Adipocyte (in vitro differentiated cells): Measurements from ENCODE around the gene MYPOP.
"Not testable (repeated sequence)": the region's sequence is repeated elsewhere in the genome, so short reads cannot be mapped to it uniquely, and the experiment has no call there.

Source experiments
- DNase-seq: peaks from one replicate; pipeline ENCODE4 v3.0.0-alpha.2; 2015; ENCODE audit warnings: low read depth
- H3K27me3 ChIP-seq: replicated peaks from 2 replicates; pipeline ENCODE4 v1.7.0; 2013; ENCODE audit warnings: mild to moderate bottlenecking, low read length, moderate library complexity; ENCODE audit not compliant: control insufficient read depth, insufficient read depth
- H3K36me3 ChIP-seq: 2 replicates; pipeline ENCODE4 v1.7.0; 2013; ENCODE audit warnings: low read length, mild to moderate bottlenecking, moderate library complexity; ENCODE audit not compliant: control insufficient read depth, insufficient read depth, severe bottlenecking
- H3K4me1 ChIP-seq: 2 replicates; pipeline ENCODE4 v1.7.0; 2013; ENCODE audit warnings: mild to moderate bottlenecking, low read length, moderate library complexity; ENCODE audit not compliant: control insufficient read depth, insufficient read depth
- H3K4me3 ChIP-seq: 2 replicates; pipeline ENCODE4 v1.7.0; 2013; ENCODE audit warnings: mild to moderate bottlenecking, low read length, moderate library complexity
- H3K9ac ChIP-seq: 2 replicates; pipeline ENCODE4 v1.7.0; 2013; ENCODE audit warnings: mild to moderate bottlenecking, low read length, moderate library complexity
- H3K9me3 ChIP-seq: 2 replicates; pipeline ENCODE4 v1.7.0; 2013; ENCODE audit warnings: mild to moderate bottlenecking, low read length, moderate library complexity; ENCODE audit not compliant: control insufficient read depth

MYPOP gene

DNA sequence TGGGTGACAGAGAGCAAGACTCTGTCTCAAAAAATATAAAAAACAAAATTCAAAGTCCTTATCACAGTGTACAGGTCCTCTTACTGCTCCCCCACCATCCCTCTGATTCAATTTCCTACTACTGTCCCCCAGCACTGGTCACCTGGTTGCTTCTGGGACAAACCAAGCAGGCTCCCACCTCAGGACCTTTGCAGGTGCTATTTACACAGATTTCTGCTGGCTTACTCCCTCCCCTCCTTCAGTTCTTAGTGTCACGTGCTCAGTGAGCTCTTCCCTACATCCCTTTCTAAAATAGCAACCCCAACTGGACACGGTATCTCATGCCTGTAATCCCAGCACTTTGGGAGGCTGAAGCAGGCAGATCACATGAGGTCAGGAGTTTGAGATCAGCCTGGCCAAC, 22.4 kb downstream of the MYPOP start:
- Histone ChIP-seq H3K9ac (no peak overlapping the region), H3K36me3 (no peaks in the 10 kb centered on the region), H3K9me3 (no peaks in the 10 kb centered on the region), H3K4me1 (peaks cover 21% of the 10 kb centered on the region), H3K4me3 (no peak overlapping the region), H3K27me3 (peaks cover 6% of the 10 kb centered on the region)
- no peak for DNase-seq

DNA sequence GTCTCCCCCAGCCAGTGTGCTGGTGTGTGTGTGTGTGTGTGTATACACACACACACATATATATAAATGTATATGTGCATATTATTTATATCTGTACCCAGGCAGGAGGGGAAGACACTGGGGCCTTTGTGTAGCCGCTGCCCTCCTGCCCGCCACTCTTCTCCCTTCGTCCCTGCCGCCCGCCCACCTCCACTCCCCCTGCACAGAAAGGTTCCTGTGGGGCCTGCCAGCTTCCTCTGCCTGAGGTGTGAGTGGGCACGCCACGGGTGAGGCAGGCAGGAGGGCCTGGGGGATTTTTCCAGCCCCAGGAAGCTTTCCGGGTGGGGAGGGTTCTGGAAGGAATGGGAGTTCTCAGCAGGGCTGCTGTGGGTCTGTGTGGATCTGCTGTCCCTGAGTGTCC, 23.4 kb downstream of the MYPOP start:
- H3K4me1 ChIP-seq: peaks cover 12% of the 10 kb centered on the region
- no peak overlapping the region for H3K4me3 ChIP-seq
- H3K36me3 ChIP-seq: no peaks in the 10 kb centered on the region
- peaks cover 6% of the 10 kb centered on the region for H3K27me3 ChIP-seq
- H3K9ac ChIP-seq: no peak overlapping the region
- no peaks in the 10 kb centered on the region for H3K9me3 ChIP-seq
- no peak for DNase-seq

DNA sequence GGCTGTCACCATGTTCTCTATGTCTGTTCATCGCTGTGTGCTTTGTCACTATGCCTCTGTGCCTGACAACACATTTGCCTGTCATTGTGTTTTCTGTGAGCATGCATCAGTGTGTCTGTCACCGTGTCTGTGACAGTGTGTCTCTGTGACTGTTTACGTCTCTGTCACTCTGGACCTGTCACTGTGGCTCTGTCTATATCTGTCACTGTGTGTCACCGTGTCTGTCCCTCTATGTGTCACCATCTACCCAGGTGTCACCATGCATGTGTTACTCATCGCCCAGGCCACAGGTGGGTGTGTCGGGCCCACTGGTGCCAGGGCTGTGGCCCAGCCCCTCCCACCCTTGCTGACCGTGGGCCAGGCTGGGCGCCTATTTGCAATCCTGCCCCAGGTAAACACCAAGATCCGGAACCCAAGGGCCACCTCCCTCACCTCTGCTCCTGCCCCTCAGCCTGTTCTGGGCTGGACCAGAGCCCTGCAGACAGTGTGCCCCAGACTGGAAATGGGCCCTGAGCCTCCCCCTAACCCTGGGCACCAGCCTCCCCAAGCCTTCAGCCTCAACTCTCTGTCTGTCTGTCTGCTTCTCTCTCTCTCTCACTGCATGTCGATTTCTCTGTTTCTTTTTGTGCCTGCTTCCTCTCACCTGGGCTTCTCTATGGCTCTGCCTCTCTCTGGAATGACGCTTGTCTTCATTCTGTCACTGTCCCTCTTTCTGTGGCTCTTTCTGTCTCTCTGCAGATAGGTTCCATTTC, 24.2 kb downstream of the MYPOP start:
- Histone ChIP-seq H3K4me3 (no peak overlapping the region), H3K27me3 (peaks cover 6% of the 10 kb centered on the region), H3K4me1 (peaks cover 6% of the 10 kb centered on the region), H3K9ac (no peak overlapping the region), H3K36me3 (no peaks in the 10 kb centered on the region), H3K9me3 (no peaks in the 10 kb centered on the region)
- DNase-seq: no peak

DNA sequence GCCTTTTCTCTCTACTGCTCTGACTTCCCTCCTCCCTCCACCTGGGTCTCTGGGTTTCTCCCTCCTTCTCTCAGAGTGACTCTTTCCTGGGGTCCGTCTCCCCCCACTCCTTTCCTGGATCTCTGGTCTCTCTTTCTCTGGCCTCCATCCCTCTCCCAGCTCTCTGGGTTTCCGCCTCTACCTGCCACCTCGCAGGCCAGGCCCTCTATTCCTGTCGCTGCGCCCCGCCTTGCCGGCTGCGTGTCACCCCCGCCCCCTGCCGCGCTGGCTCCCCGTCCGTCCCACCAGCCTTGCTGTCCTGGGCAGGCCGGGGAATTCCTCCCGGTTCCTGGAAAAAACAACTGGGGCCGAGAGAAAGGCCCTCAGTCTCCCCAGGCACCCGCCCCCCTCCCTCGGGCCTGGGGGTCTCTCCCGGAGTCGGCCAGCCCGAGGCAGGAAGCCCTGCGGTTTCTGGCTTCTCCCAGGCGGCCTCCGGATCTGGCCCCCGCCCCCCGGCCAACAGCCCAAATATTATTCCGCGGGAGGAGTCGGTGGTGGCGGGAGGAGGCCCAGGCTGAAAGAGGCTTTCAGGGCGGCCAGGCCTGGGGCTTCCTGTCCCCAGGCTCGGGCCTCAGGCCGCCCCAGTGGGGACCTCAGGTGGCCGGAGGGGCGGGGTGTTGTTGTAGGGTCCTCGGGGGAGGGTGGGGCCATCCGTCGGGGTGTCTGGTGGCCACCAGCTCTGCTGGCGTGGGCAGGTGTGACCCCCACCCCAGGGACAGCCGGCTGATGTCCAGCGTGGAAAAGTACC, 25.8 kb downstream of the MYPOP start:
- peak; percentile 27 for DNase-seq
- no peak overlapping the region for H3K4me3 ChIP-seq
- peaks cover 6% of the 10 kb centered on the region for H3K27me3 ChIP-seq
- H3K4me1 ChIP-seq: no peaks in the 10 kb centered on the region
- H3K36me3 ChIP-seq: no peaks in the 10 kb centered on the region
- no peaks in the 10 kb centered on the region for H3K9me3 ChIP-seq
- peak overlapping the region; percentile 38 for H3K9ac ChIP-seq

DNA sequence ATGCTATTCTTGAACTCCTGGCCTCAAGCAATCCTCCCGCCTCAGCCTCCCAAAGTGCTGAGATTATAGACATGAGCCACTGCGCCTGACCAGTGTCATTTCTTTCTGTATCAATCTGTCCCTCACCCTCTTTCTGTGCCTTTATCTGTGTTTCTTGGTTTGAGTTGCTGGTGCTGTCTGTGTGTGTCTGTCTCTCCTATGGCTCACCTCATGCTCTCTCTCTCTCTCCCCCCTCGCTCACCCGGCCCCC, 26.3 kb downstream of the MYPOP start:
- no peak overlapping the region for H3K4me3 ChIP-seq
- no peak for DNase-seq
- H3K4me1 ChIP-seq: no peaks in the 10 kb centered on the region
- no peaks in the 10 kb centered on the region for H3K9me3 ChIP-seq
- H3K27me3 ChIP-seq: peaks cover 6% of the 10 kb centered on the region
- no peak overlapping the region for H3K9ac ChIP-seq
- H3K36me3 ChIP-seq: no peaks in the 10 kb centered on the region

GRCh38 chr19:45874620-45874966, 27.8 kb downstream of the MYPOP start:
- Histone ChIP-seq H3K9ac (no peak overlapping the region), H3K36me3 (no peaks in the 10 kb centered on the region), H3K4me3 (no peak overlapping the region), H3K4me1 (no peaks in the 10 kb centered on the region), H3K27me3 (peaks cover 3% of the 10 kb centered on the region), H3K9me3 (no peaks in the 10 kb centered on the region)
- no peak for DNase-seq

DNA sequence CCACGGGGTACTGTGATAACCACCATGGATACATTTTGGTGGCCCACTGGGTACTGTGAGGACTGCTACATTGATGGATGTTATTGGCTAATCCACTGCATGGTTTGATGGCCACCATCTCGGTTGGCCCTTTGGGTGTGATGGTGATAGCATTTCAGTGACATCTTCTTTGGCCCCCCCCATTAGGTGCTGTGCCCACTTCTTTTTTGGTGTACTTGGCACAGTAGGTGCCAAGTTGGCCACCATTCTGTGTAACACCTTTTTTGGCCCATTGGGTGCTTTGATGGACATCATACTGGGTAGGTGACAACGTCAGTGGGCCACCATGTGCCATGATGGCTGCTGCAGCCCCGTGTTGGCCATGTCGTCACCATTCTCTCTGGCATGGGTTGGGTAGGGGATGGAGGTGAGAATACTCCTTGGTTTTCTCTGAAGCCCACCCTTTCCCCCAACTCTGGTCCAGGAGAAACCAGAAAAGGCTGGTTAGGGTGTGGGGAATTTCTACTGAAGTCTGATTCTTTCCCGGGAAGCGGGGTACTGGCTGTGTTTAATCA, 29.1 kb downstream of the MYPOP start:
- Histone ChIP-seq H3K9ac (no peak overlapping the region), H3K4me1 (no peaks in the 10 kb centered on the region), H3K4me3 (no peak overlapping the region), H3K9me3 (no peaks in the 10 kb centered on the region), H3K36me3 (no peaks in the 10 kb centered on the region), H3K27me3 (peaks cover 3% of the 10 kb centered on the region)
- DNase-seq: no peak

GRCh38 chr19:45872095-45872919, 30.1 kb downstream of the MYPOP start:
- H3K4me3 ChIP-seq: no peak overlapping the region
- H3K36me3 ChIP-seq: no peaks in the 10 kb centered on the region
- peaks cover under 1% of the 10 kb centered on the region for H3K27me3 ChIP-seq
- no peak overlapping the region for H3K9ac ChIP-seq
- H3K9me3 ChIP-seq: no peaks in the 10 kb centered on the region
- H3K4me1 ChIP-seq: no peaks in the 10 kb centered on the region
- no peak for DNase-seq

DNA sequence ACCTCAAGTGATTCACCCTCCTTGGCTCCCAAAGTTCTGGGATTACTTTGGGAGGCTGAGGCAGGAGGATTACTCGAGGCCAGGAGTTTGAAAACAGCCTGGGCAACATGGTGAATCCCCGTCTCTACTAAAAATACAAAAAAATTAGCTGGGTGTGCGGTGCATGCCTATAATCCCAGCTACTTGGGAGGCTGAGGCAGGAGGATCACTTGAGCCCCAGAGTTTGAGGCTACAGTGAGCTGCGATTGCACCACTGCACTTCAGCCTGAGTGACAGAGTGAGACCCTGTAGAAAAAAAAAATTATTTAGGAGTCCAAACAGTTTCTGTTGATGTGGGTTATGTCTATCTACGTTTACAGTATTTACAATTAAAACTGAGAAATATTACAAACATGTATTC, 31.6 kb downstream of the MYPOP start:
- Histone ChIP-seq H3K4me3 (no peak overlapping the region), H3K4me1 (no peaks in the 10 kb centered on the region), H3K36me3 (no peaks in the 10 kb centered on the region), H3K9ac (no peak overlapping the region), H3K9me3 (no peaks in the 10 kb centered on the region), H3K27me3 (peaks cover 13% of the 10 kb centered on the region)
- DNase-seq: no peak

GRCh38 chr19:45867241-45867640, 35.2 kb downstream of the MYPOP start:
- not testable (repeated sequence) for H3K4me1 ChIP-seq, H3K9me3 ChIP-seq, H3K36me3 ChIP-seq, H3K9ac ChIP-seq, DNase-seq, H3K4me3 ChIP-seq
- H3K27me3 ChIP-seq: peaks cover 28% of the 10 kb centered on the region
